ENCODE data around the gene TMEM174. TPM values are rescaled to one million over a fixed set of nuclear protein-coding genes. Genes with fewer than 3 reads are reported as not detected.

TMEM174 gene
- total and polyA plus RNA-seq, 2 of the 4 experiments (the other 2 are of a cell fraction), result not detected

GRCh38 chr5:73204332-73204731 lies 31.3 kb downstream of the TMEM174 start:
- H3K4me2 ChIP-seq (ENCODE audit: low read depth, low read length), result no peak overlapping the region
- H3K9me3 ChIP-seq (ENCODE audit: control insufficient read depth, insufficient read depth, low read length), result peaks cover 8% of the 10 kb centered on the region
- no peaks in the 10 kb centered on the region for H3K9me1 ChIP-seq (ENCODE audit: insufficient read depth, low read length)
- H3K56ac ChIP-seq (ENCODE audit: extremely low read depth, insufficient read depth, low read length), result no peak overlapping the region
- no CpG with 5 or more reads among the region's 3 CpGs for WGBS, 2 experiments (ENCODE audit: extremely low coverage in 2 of 2, insufficient read length in 1 of 2)
- dilution Hi-C loops (cut with HindIII; ENCODE audit: low sequenced_read_pairs, unreplicated experiment), result no loop called here
- DNase-seq (no peak), ATAC-seq (ENCODE audit: low read depth) (no peak)
- no peak overlapping the region for H2AK9ac ChIP-seq (replicated peaks; ENCODE audit: low read depth, low read length, poor library complexity)
- POLR2A ChIA-PET (ENCODE audit: unreplicated experiment), result no interaction called here
- TF ChIP-seq MAFK (IDR thresholded peaks at IDR 0.05; ENCODE audit: low read depth, low read length) (no peak), POLR2A (IDR thresholded peaks at IDR 0.05; ENCODE audit: low read depth, low read length) (no peak), MXI1 (IDR thresholded peaks at IDR 0.05; ENCODE audit: borderline replicate concordance, low read depth, low read length) (no peak), NFE2L2 (IDR thresholded peaks at IDR 0.05; ENCODE audit: low read depth, low read length) (no peak), BHLHE40 (IDR thresholded peaks at IDR 0.05; ENCODE audit: low read depth, low read length) (no peak), MAZ (IDR thresholded peaks at IDR 0.05; ENCODE audit: borderline replicate concordance, low read depth, low read length) (no peak), CEBPB (IDR thresholded peaks at IDR 0.05; ENCODE audit: low read depth, low read length) (no peak), SMC3 (IDR thresholded peaks at IDR 0.05; ENCODE audit: low read depth, low read length) (no peak)
- TF ChIP-seq, protein P1, sequence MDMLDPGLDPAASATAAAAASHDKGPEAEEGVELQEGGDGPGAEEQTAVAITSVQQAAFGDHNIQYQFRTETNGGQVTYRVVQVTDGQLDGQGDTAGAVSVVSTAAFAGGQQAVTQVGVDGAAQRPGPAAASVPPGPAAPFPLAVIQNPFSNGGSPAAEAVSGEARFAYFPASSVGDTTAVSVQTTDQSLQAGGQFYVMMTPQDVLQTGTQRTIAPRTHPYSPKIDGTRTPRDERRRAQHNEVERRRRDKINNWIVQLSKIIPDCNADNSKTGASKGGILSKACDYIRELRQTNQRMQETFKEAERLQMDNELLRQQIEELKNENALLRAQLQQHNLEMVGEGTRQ (IDR thresholded peaks at IDR 0.05; ENCODE audit: low read depth, low read length), result no peak
- TF ChIP-seq, protein P2, sequence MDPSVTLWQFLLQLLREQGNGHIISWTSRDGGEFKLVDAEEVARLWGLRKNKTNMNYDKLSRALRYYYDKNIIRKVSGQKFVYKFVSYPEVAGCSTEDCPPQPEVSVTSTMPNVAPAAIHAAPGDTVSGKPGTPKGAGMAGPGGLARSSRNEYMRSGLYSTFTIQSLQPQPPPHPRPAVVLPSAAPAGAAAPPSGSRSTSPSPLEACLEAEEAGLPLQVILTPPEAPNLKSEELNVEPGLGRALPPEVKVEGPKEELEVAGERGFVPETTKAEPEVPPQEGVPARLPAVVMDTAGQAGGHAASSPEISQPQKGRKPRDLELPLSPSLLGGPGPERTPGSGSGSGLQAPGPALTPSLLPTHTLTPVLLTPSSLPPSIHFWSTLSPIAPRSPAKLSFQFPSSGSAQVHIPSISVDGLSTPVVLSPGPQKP (IDR thresholded peaks at IDR 0.05; ENCODE audit: borderline replicate concordance, low read depth, low read length), result no peak
- TF ChIP-seq, protein P3, sequence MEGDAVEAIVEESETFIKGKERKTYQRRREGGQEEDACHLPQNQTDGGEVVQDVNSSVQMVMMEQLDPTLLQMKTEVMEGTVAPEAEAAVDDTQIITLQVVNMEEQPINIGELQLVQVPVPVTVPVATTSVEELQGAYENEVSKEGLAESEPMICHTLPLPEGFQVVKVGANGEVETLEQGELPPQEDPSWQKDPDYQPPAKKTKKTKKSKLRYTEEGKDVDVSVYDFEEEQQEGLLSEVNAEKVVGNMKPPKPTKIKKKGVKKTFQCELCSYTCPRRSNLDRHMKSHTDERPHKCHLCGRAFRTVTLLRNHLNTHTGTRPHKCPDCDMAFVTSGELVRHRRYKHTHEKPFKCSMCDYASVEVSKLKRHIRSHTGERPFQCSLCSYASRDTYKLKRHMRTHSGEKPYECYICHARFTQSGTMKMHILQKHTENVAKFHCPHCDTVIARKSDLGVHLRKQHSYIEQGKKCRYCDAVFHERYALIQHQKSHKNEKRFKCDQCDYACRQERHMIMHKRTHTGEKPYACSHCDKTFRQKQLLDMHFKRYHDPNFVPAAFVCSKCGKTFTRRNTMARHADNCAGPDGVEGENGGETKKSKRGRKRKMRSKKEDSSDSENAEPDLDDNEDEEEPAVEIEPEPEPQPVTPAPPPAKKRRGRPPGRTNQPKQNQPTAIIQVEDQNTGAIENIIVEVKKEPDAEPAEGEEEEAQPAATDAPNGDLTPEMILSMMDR (conservative IDR thresholded peaks at IDR 0.05; ENCODE audit: low read depth, low read length), result no peak
- no peak overlapping the region for H2BK5ac ChIP-seq (ENCODE audit: low read depth, low read length, poor library complexity, severe bottlenecking)
- H3K9ac ChIP-seq (ENCODE audit: low read depth, low read length), result no peak overlapping the region
- H3K4me3 ChIP-seq (ENCODE audit: insufficient read depth, low read depth, low read length), result no peak overlapping the region
- in situ Hi-C loops (cut with MboI; ENCODE audit: low sequenced_read_pairs), result no loop called here
- no peak overlapping the region for H2AK5ac ChIP-seq (ENCODE audit: low read depth, low read length)
- H4K20me1 ChIP-seq (ENCODE audit: insufficient read depth, low read length), result no peaks in the 10 kb centered on the region
- CTCF ChIA-PET, result interaction anchor here (0.9 kb wide), 1 partner anchor 120 kb away, joined by 4 read pairs; no protein-coding TSS in a partner anchor
- no TSS peak for BruUV-seq (replicated peaks)
- no peak overlapping the region for H4K91ac ChIP-seq (ENCODE audit: insufficient read depth, low read depth, low read length)
- no peak overlapping the region for H4K8ac ChIP-seq (ENCODE audit: low read depth in 2 of 2, low read length in 2 of 2)
- H3K4me1 ChIP-seq (ENCODE audit: control insufficient read depth, insufficient read depth, low read length), result no peaks in the 10 kb centered on the region
- H3K18ac ChIP-seq (ENCODE audit: low read depth, low read length), result no peak overlapping the region
- no peak overlapping the region for H3K27ac ChIP-seq (ENCODE audit: insufficient read depth, low read length)
- H2AFZ ChIP-seq (replicated peaks; ENCODE audit: low read length, poor library complexity), result no peak overlapping the region
- H3K79me1 ChIP-seq (ENCODE audit: low read depth in 1 of 2, low read length in 2 of 2), result no peaks in the 10 kb centered on the region
- H3K14ac ChIP-seq (replicated peaks; ENCODE audit: low read depth, low read length), result no peak overlapping the region
- no peak overlapping the region for H2BK120ac ChIP-seq (ENCODE audit: low read depth, low read length)
- peaks cover 2% of the 10 kb centered on the region for H3K27me3 ChIP-seq (ENCODE audit: control insufficient read depth, insufficient read depth, low read length)
- no peak overlapping the region for H2BK20ac ChIP-seq (ENCODE audit: low read depth, low read length)
- no peak overlapping the region for H2BK15ac ChIP-seq (ENCODE audit: low read depth, low read length)
- H3K23ac ChIP-seq (ENCODE audit: low read depth, low read length), result no peak overlapping the region
- H3K4ac ChIP-seq (ENCODE audit: low read depth, low read length), result no peak overlapping the region
- no peaks in the 10 kb centered on the region for H3K36me3 ChIP-seq (ENCODE audit: control insufficient read depth, insufficient read depth, low read length)
- H4K5ac ChIP-seq (ENCODE audit: low read depth, low read length), result no peak overlapping the region
- intact Hi-C loops (cut with micrococcal nuclease), result loop anchor here (5.0 kb wide), 1 partner anchor 67 kb away; no protein-coding TSS in a partner anchor

All from IMR-90 (cell line).